Left colon (tissue), 2 donors: ENCODE data around the gene TMEM59L. TPM values are rescaled to one million over a fixed set of nuclear protein-coding genes. Genes with fewer than 3 reads are reported as not detected.
A peak's percentile ranks its signal among the peaks of the same experiment; 100 is the strongest.
"Not testable (repeated sequence)": the region's sequence is repeated elsewhere in the genome, so short reads cannot be mapped to it uniquely, and the experiment has no call there.

Source experiments
- ATAC-seq: fragments of 200-7000 bp; cut with Tn5 transposase; one replicate; pipeline ENCODE4 v1.9.1; 2020; ENCODE audit warnings: mild to moderate bottlenecking, moderate library complexity
- DNase-seq, 2 donors: peaks; one replicate each; pipeline ENCODE4 v3.0.0-alpha.2; 2020
- intact Hi-C, 2 donors: fragments of 100-400 bp; cut with DNase I in 1 of 2; cut with micrococcal nuclease in 1 of 2; formaldehyde crosslinking; loops; one replicate each; pipeline versions ENCODE4 v1.11.2 to v1.14.0; 2022; cut with DNase I, micrococcal nuclease
- total RNA-seq, 2 donors: library from RNA; stranded (reverse); fragmentation: NEBNext Ultra II Directional; extraction: Animal tissue kit (Norgen Biotek cat#: 25700); gene quantifications; one replicate each; pipeline ENCODE4 v1.2.1, GENCODE V29; 2021
- donor health status: DM: no; HTN: no; CAD: no.
- donor health status: DM: yes; HTN: yes; CAD: no.

Gene TMEM59L
- total RNA-seq, 2 donors from 2014 or later, result 0.40 to 1.1 TPM

GRCh38 chr19:18591735-18592385 is 20.8 kb upstream of the TMEM59L start:
- ATAC-seq, result no peak
- intact Hi-C loops, result loop anchor here (5.0 to 10.0 kb wide), 2 partner anchors 255 to 263 kb away; no protein-coding TSS in a partner anchor
- DNase-seq, result no peak

- ATAC-seq, DNase-seq: not testable (repeated sequence)
- intact Hi-C loops, result loop anchor here (5.0 to 10.0 kb wide), 2 partner anchors 255 to 262 kb away; no protein-coding TSS in a partner anchor
Measured at GRCh38 chr19:18592732-18593131, 19.9 kb upstream of the TMEM59L start.

DNA sequence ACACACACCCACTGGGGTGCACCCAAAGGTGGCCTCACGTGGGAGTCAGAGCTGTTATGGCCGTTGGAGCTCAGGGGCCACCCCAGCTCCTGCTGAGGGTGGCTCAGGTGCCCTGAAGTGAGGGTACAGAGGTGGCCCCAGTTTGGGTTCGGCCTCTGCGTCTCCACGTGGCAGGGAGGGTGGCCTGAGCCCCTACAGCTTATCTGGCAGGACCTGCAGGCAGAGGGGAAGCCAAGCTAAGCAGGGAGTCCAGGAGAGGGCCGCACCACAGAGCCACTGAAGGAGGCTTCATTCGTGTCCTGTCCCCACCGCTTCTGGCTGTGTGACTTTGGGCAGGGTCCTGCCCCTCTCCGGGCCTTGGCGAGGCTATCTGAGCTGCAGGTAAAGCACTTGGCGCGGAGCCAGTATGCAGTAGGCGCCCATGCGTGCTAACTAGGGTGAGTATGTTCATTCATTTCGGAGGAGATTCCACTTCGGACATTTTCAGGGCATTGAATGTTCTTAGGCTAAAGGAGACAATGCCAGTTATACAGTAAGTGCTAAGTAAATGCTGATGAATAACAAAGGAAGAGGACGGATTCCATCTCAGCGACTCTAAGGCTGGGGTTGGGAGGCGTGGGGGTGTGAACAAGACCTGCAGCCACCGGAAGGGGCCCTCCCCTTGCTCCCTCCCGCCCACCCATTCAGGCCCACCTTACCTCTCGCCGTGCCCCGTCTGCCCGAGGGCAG is 19.1 kb upstream of the TMEM59L start:
- intact Hi-C loops, result loop anchor here (5.0 to 10.0 kb wide), 2 partner anchors 254 to 261 kb away; no protein-coding TSS in a partner anchor
- peak in 1 of 2 donors; percentile 41 for DNase-seq
- ATAC-seq, result no peak

- peak; percentile 76 for ATAC-seq
- intact Hi-C loops, result loop anchor here (5.0 to 10.0 kb wide), 2 partner anchors 253 to 261 kb away; no protein-coding TSS in a partner anchor
- DNase-seq, result peak; percentile 65 to 77
Measured at GRCh38 chr19:18594096-18594823, 18.4 kb upstream of the TMEM59L start.

DNA sequence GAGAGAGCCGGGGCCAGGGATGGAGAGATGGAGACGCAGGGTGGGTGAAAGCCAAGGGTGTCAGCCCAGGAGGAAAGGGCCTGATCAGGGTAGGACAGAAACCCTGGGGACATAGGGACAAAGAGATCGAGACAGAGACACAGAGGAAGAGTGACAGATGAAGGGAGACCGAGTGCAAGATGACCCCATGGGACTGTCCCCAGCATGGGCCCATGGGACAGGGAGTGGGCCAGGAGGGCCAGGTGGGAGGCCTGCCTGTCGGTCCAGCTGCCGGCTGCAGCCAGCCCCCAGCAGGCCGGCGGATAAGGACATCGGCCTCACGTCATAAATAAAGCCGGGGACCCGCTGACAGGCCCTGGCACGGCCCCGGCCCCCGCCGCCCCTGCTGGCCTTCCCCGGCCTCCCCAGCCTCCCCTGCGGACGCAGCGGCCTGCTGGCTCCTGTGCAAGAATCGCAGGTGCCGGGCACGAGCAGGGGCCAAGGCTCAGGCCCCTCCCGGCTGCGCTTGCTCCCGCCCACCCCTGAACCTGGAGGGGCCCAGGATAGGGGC is 17.8 kb upstream of the TMEM59L start:
- intact Hi-C loops, result loop anchor here (5.0 to 10.0 kb wide), 2 partner anchors 252 to 260 kb away; no protein-coding TSS in a partner anchor
- DNase-seq (no peak), ATAC-seq (no peak)

GRCh38 chr19:18595475-18595874 is 17.2 kb upstream of the TMEM59L start:
- intact Hi-C loops, result loop anchor here in 1 of 2 donors (10.0 kb wide), 1 partner anchor 259 kb away; no protein-coding TSS in a partner anchor
- DNase-seq (no peak), ATAC-seq (no peak)

GRCh38 chr19:18596752-18597157 is 15.9 kb upstream of the TMEM59L start:
- DNase-seq (peak; percentile 47 to 62), ATAC-seq (peak; percentile 57)
- intact Hi-C loops, result loop anchor here in 1 of 2 donors (10.0 kb wide), 1 partner anchor 258 kb away; no protein-coding TSS in a partner anchor

DNA sequence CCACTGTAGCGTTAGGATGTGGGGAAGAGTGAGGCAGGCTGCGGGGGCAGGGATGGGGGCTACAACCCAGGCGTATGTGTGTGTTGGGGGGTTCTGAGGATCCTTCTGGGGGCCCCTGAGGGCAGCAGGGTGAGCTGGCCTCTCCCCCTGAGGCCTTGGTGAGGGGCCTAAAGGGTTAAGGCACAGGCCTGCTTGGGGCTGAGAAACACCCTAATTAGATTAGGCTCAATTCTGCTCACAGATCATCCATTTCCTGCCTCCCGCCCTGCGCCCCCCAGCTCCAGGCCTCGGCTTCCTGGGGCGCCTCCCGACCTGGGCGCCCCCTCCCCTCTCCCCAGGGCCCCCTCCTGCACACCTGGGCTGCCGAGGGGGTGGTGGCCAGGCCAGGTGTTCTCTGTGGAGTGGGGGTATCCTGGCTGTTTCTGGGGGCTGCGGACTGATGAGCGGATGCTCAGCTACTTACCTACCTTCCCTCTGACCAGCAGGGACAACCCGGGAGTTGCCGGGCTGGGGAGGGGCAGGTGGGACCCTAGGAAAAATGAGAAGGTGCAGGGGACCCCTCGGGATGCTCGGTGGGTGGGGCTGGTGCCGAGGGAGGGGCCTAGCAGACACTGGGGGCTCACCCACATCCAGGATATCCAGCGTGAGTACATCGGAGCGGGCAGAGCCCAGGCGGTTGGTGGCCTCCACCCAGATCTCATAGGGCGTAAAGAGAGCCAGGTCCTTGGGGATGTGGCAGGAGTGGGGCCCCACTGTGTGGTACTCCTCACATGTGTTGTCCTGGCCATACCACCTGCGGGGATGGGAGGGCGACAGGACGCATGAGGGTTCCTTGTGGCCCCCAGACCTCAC is 14.6 kb upstream of the TMEM59L start:
- intact Hi-C loops, result loop anchor here in 1 of 2 donors (10.0 kb wide), 1 partner anchor 257 kb away; no protein-coding TSS in a partner anchor
- ATAC-seq (no peak), DNase-seq (no peak)

DNA sequence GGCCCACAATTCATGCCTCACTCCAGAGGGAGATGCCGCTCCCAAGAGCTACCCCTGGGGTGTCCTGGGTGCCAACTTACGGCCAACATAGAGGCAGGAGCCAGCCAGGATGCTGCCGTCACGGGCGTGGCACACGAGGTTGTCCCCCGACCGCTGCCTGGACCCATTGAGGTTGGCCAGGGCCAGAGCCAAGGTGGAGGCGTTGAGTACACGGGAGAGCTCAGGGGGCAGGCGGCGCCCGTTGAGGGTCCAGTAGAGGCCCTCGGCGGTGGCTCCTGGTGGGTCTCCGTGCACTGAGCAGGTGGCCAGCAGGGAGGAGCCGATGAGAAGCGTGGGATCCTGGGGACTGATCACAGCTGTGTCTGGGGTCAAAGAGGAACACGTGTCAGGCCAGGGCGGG is 13.2 kb upstream of the TMEM59L start:
- DNase-seq (no peak), ATAC-seq (no peak)
- intact Hi-C loops, result loop anchor here in 1 of 2 donors (10.0 kb wide), 1 partner anchor 255 kb away; no protein-coding TSS in a partner anchor

DNA sequence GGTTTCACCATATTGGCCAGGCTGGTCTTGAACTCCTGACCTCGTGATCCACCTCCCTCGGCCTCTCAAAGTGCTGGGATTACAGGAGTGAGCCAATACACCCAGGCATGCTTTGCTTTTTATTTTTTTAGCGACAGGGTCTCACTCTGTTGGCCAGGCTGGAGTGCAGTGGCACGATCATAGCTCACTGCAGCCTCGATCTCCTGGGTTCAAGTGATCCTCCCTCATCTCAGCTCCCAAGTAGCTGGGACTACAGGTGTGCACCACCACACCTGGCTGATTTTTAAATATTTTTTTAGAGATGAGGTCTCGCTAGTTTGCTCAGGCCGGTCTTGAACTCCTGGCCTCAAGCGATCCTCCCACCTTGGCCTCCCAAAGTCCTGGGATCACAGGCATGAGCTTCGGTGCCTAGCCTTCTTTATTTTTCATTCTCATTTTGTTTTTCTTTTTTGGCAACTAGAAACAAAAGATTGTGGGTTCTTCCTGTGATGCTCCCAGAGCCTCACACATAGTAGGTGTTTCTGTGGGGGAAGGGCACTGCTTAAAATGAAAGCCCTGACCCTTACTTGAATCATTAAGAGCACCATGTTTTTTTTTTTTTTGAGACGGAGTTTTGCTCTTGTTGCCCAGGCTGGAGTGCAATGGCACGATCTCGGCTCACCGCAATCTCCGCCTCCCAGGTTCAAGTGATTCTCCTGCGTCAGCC is 11.8 kb upstream of the TMEM59L start:
- ATAC-seq, intact Hi-C loops, DNase-seq: not testable (repeated sequence)

DNA sequence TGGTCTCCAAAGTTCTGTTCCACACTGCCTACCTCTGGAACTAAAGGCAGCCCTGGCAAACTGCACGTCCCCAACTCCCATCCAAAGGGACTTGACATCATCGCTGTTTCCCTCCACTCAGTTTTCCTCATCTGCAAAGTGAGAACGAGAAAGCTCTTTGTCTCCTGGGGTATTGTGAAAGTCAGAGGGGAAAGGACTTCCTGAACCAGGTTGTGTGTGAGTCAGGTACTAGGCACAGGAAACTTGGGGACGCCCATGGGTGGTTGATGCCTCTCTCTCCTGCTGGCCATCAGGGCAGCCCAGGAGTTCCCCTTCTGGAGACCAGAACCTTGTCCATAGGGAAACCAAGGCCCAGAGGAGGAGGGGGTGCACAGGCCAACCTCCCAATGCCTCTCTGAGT is 10.8 kb upstream of the TMEM59L start:
- DNase-seq (no peak), ATAC-seq (no peak)
- intact Hi-C loops, result no loop called here

DNA sequence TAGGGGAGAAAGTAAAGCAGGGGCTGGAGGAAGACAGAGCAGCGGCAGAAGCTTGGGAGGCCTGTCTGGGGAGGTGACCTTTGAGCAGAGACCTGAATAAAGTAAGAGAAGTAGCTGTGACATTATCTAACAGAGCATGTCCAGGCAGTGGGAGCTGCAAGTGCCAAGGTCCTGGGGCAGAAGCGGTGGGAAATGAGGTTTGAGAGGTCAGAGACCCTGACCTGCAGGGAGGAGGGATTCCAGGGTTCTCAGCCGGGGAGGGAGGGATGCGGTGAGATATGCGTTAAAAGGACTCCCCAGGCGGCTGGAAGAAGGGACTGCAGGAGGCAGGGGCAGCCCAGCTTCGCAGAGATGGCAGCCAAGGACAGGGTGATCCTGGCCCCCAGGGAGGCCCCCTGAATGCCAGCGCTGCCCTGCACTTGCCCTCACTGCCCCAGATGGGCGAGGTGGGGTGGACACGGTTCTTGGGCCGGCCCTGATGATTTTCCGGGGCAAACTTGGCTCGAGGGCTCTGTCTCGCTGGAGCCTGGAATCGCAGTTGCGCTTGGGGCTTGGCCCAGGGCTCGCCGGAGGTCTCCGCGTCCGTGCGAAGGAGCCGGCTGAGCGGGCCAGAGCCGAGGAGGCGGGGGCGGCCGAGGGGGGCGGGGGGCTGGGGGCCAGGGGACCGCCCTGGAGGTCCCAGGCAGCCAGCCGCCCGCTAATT is 9.3 kb upstream of the TMEM59L start:
- DNase-seq (no peak), ATAC-seq (no peak)
- intact Hi-C loops, result no loop called here

DNA sequence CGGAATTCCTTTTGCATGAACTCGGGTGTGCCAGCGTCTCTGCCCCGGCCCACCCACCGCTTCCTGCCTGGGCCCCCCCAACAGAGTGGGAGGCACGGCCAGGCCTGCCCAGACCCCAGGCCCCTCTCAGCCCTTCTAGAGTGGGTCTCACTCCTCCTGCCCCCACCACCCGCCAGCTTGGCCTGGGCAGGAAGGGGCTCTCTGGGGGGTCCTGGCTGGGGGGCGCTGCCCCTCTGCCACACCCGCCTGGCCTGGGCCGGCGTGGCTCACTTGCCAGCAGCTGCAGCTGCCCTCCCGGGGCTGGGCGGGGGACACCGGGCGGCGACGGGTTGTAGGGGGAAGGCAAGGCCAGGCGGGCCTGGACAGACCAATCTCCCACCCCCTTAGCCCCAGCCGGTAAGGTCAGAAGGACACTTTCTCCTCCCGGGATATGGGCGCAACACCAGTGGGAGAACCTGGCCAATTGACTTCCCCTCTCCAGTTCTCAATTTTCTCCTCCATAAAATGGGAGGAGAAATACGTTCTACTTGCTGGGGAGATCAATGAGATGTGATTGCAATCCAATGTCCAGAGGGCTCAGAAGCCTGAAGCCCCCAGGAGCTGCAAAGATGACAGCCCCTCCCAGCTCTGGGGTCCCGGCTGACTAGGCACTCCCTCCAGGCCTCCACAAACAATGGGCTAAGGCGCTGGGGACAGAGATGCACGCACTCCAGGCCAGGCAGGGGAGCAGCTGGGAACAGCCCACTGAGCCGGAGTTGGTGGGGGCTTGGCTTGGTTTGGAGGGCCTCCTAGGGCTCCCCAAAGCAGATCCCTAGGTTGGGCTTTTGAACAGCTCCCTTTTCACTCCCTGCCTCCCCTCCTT is 8.5 kb upstream of the TMEM59L start:
- ATAC-seq (no peak), DNase-seq (no peak)
- intact Hi-C loops, result no loop called here

- ATAC-seq, result no peak
- intact Hi-C loops, result no loop called here
- DNase-seq, result no peak
Measured at GRCh38 chr19:18604820-18605159, 7.9 kb upstream of the TMEM59L start.

DNA sequence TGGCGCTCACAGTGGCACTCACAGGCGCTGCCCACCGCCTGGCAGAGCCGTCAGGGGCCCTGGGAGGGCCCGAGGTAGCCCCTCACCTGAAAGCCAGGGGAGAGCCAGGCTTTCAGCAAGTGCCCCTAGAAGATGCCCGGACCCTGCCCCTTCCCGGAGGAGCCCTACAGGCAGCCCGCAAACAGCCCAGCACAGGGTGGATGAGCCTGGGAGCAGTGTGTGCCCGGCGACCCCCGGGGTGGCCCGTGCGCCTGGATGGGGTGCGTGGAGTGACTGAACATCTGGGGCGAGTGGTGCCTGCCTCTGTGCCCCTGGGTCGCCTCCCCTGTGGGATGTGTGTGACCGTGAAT is 7.5 kb upstream of the TMEM59L start:
- DNase-seq, result no peak
- intact Hi-C loops, result no loop called here
- ATAC-seq, result no peak
